HG03575 (cell line): ENCODE measurements around the gene AMER3.

ENCODE experiments used
- ATAC-seq: cut with Tn5 transposase; IDR thresholded peaks from one replicate; pipeline ENCODE4 v1.9.1; 2021; ENCODE audit not compliant: unreplicated experiment, insufficient number of reproducible peaks, low FRiP score; ENCODE audit errors: extremely low read depth

AMER3 gene

GRCh38 chr2:130768191-130768855 is 13.0 kb downstream of the AMER3 start:
- no peak for ATAC-seq

- no peak for ATAC-seq
These were observed 14.1 kb downstream of the AMER3 start for GRCh38 chr2:130769343-130769907.

GRCh38 chr2:130776550-130776949 is 21.2 kb downstream of the AMER3 start:
- ATAC-seq, result no peak

GRCh38 chr2:130778781-130779180 is 23.4 kb downstream of the AMER3 start:
- ATAC-seq, result no peak

GRCh38 chr2:130785466-130786055 is 30.2 kb downstream of the AMER3 start:
- ATAC-seq, result no peak

- no peak for ATAC-seq
These were observed 30.7 kb downstream of the AMER3 start for GRCh38 chr2:130786076-130786475.

GRCh38 chr2:130787841-130788240 is 32.5 kb downstream of the AMER3 start:
- ATAC-seq, result no peak

GRCh38 chr2:130790312-130790711 is 35.0 kb downstream of the AMER3 start:
- ATAC-seq, result no peak

- no peak for ATAC-seq
These were observed 35.7 kb downstream of the AMER3 start for GRCh38 chr2:130790804-130791616.

- ATAC-seq, result no peak
These were observed 36.2 kb downstream of the AMER3 start for GRCh38 chr2:130791617-130791939.

GRCh38 chr2:130795431-130795830 is 40.1 kb downstream of the AMER3 start:
- no peak for ATAC-seq

- no peak for ATAC-seq
These were observed 41.0 kb downstream of the AMER3 start for GRCh38 chr2:130796290-130796689.

- peak; percentile 55 for ATAC-seq
These were observed 42.4 kb downstream of the AMER3 start for GRCh38 chr2:130797493-130798435.

- no peak for ATAC-seq
These were observed 43.3 kb downstream of the AMER3 start for GRCh38 chr2:130798472-130799218.

GRCh38 chr2:130799295-130799694 is 44.0 kb downstream of the AMER3 start:
- no peak for ATAC-seq

GRCh38 chr2:130805613-130806012 is 50.3 kb downstream of the AMER3 start:
- ATAC-seq, result no peak

- ATAC-seq, result no peak
These were observed 51.0 kb downstream of the AMER3 start for GRCh38 chr2:130806370-130806769.

GRCh38 chr2:130807659-130808385 is 52.5 kb downstream of the AMER3 start:
- no peak for ATAC-seq
